GM18873 (cell line): Measurements from ENCODE around the gene SKAP1.

Experiments used
- ATAC-seq: cut with Tn5 transposase; IDR thresholded peaks from one replicate; pipeline ENCODE4 v1.9.1; 2021; ENCODE audit warnings: mild to moderate bottlenecking, moderate library complexity, moderate number of reproducible peaks; ENCODE audit not compliant: unreplicated experiment, low FRiP score

SKAP1 gene

DNA sequence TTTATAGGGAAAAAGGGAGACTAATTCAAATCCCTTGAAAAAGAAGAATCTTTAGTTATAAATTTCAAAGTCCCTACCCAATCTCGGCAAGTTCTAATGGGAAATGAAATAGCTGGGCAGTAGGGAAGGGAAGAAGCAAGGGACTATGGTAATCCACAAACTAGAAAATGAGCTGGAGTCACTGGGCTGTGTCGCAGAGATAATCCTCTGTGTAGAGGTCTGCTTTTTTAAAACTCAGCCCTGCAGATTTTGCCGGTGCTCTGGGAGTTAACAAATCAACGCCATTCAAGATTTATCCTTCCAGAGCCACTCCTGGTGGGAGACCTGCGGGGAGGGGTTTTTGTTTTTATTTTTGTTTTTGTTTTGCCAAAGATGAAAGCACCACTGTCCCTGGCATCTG lies 301.6 kb downstream of the SKAP1 start:
- no peak for ATAC-seq

DNA sequence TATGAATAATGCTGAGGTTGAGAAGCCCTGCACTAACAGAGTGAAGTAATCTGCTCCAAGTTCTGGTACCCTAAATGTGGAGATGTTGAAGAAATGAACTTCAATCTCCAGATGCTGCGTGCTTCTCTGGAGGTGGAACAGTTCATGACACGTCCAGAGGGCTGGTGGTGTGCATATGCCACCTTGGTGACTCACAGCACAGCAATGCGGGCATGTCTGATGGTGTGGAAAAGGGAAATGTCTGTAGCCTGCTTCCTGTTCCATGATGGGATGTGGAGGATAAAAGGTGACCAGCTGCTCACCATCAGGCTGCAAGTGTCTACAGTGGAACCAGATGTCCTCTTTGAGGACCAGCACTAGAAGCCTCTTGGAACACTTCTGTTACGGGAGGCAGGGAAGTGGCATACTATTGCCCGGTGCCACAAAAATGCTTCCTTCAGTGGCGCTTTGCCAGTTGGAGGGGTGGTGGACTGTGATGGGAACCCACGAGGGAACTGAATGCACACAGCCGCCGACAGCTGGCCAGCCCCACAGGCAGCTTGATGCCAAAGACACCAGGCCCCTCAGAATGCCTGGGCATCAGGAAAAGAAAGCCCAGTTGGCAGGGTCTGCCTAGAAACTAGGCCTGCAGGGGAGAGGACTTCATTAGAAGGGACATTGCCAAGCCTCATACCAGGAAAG lies 302.5 kb downstream of the SKAP1 start:
- no peak for ATAC-seq

GRCh38 chr17:48126532-48126850 lies 303.5 kb downstream of the SKAP1 start:
- ATAC-seq: no peak

DNA sequence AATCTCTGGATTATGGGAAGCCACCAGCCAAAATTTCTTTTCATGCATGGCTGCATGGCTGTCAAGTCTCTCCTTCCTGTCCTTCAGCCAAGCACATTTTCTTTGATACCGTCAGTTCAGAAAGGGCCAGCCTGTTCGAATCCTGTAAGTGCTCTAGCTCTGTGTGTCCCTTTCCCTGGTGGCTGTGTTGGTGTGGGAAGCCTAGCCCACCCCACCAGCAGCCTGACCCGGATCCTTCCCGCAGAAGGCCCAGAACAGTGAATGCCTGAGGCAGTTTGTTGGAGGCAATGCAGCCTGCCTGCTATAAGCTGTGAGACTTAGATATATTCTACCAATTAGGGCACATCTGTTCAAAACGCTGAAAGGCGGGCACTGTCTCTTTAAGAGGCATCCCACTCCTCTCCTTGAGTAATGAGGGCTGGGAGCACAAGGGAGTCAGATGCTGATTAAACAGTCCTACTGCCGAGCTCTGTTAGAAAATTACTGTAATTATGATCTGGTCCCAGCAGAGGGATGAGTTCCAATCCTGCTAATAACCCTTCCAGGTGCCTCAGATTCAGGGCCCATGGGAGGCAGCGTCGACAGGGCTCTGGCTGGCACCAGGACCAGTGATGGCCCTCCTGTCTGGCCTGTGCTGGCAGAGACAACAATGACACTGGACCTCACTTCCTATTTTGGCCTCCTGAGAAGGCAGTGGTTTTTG lies 304.0 kb downstream of the SKAP1 start:
- ATAC-seq: no peak

GRCh38 chr17:48123776-48124388 lies 306.1 kb downstream of the SKAP1 start:
- no peak for ATAC-seq

- no peak for ATAC-seq
Measured at GRCh38 chr17:48123111-48123510, 306.9 kb downstream of the SKAP1 start.

DNA sequence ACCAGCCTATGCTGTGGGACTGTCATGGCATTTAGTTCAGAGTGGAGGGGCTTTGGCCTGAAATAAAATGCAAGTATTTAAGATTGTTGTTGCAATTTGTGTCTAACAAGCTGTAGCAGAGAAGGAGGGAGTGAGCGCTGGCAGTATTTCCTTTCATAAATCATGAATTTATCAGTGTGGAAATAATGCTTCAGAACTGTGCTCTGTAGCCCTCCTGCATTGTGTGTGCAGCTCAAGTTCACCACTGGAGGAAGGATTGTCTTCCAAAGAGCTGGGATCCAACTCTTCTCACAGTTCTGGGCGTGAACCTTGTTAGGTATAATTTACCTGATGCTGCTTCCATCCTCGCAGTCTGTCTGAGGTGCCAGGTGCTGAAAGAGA lies 307.4 kb downstream of the SKAP1 start:
- no peak for ATAC-seq

DNA sequence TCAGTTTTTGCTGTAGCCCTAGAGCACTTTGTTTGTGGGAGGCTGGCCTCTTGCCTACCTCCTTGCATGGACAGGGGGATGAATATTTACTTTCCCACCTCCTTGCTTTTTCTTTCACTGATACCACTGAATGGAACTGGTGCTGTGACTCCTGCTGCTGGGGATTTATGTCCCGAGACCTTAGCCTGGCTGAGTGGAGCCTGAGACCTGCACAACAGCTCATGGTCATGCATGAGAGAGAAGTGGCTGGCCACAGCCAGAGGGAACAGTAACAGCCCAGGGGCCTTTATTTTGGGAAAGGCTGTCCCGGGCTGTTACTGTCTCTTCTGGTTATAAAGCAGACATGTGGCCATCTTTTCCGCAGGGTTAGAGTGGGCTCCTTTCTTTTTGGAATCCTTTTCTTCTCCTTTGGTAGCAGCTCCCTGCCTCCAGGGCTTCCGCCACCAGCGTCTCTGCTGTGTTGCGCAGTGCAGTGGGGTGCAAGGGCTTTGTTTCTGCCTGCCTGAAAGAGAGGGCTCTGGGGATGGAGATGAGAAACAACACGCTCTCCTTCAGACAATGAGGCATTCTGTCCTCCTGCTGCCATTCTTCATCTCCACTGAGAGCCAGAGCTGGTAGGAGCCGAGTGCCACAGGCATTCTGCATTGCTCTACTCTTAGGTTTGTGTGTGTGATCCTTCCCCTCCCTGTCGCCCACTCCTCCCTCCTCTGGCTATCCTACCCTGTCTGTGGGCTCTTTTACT lies 307.9 kb downstream of the SKAP1 start:
- ATAC-seq: no peak

GRCh38 chr17:48113201-48113676 lies 316.8 kb downstream of the SKAP1 start:
- no peak for ATAC-seq

DNA sequence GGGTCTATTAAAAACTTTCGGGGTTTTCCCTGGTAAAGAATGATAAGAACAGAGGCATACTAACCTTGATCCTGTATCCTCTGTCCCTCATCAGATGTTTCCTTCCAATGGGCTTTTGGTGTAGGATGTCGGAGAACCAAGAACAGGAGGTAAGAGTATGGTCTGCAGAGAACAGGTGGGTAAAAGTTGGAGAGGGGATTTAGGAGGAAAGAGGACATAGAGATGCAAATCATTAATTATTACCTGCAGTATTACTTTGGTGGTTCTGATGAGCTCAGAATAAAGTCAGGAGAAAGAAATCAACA lies 318.1 kb downstream of the SKAP1 start:
- ATAC-seq: no peak

DNA sequence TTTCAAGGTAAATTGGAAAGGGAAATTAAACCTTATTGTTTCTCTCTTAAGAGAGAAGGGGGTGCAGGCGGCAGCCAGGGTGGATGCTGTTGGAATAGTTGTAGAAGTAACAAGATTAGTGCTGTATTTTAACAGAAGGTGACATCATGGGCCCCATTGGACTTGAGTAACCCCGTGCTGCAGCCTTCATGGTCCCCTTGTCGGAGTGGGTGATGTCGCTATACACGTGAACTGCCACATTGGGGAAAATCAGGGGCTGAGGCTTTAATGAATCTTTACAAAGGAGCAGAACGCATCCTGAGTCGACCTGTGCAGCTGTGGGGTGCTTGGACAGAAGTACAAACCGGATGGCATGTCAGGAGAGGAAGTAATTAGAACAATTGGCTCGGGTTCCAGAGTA lies 319.3 kb downstream of the SKAP1 start:
- ATAC-seq: no peak

- peak; percentile 73 for ATAC-seq
Measured at GRCh38 chr17:48107137-48108055, 322.6 kb downstream of the SKAP1 start, which contains the start of gene SNX11. SNX11 (plus strand) TSS chr17:48107766; CDS start chr17:48112044, 4,278 bp downstream.

DNA sequence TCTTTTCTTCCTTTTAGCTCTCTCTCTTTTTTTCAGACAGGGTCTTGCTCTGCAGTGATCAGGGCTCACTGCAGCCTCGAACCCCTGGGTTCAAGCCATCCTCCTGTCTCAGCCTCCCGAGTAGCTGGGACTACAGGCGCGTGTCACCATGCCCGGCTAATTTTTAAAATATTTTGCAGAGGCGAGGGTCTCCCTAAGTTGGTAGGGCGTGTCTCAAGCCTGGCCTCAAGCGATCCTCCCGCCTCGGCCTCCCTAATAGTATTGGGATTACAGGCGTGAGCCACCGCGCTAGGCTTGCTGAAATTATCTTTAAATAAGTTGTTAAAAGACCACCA lies 323.2 kb downstream of the SKAP1 start:
- no peak for ATAC-seq

DNA sequence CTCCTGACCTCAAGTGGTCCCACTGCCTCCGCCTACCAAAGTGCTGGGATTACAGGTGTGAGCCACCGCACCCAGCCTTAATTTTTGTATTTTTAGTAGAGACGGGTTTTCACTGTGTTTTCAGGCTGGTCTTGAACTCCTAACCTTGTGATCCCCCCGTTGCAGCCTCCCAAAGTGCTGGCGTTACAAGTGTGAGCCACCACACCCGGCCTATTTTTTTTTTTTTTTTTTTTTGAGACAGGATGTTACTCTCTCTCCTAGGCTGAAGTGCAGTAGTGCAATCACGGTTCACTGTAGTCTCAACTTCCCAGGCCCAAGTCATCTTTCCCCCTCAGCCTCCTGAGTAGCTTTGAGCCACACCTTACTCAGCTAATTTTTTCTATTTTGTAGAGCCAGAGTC lies 325.6 kb downstream of the SKAP1 start:
- ATAC-seq: no peak

DNA sequence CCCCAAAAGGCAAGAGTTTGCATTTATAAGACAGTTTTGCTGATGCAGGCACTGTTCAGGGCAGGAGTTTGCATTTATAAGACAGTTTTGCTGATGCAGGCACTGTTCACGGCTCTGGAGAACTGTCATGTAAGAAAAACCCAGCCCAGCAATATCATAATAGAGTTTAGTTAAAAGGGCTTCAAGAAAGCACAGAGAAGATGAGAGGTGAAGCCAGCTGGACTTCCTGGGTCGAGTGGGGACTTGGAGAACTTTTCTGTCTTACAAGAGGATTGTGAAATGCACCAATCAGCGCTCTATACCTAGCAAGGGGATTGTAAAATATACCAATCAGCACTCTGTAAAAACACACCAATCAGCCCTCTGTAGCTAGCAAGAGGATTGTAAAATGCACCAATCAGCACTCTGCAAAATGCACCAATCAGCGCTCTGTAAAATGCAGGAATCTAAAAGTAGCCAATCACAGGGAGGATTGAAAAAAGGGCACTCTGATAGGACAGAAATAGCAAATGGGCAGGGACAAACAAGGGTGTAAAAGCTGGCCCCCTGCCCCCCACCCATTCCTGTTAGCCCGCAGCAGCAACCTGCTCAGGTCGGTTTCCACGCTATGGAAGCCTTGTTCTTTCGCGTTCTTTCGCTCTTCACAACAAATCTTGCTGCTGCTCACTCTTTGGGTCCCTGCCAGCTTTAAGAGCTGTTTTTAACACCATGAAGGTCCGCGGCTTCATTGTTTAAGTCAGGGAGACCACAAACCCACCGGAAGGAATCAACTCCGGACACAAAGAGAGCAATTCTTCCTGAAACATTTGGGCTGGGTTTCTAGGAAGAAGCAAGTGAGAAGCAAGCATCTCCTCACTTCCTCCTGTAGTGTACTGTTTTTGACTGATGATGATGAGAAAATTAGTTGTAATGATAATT lies 327.0 kb downstream of the SKAP1 start:
- ATAC-seq: no peak

GRCh38 chr17:48102043-48102750 lies 327.8 kb downstream of the SKAP1 start:
- no peak for ATAC-seq

GRCh38 chr17:48101012-48101720 lies 328.8 kb downstream of the SKAP1 start, which contains the start of gene CBX1:
CBX1 (minus strand) TSS chr17:48101478; CDS start chr17:48077004, 24,474 bp downstream.
- ATAC-seq: peak; percentile 84

DNA sequence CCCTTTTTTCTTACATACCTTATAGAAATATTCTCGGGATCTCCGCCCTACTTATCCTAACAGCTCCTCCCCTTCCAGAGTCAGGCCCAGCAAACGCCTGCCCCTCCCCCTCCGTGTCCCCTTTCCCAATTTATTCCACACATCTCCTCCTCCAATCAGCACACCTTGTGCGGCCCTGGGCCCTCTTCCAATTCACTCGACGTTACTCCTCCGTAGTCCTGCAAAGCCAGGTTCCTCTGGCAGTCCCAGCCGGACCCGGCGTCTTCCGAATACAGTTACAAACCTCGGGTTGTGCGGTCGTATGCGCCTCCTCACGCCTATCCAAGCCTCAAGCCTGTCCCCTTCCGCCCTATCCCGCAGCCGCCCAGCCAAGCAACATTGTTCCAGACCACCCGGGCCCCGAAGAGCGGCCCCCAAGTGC lies 329.4 kb downstream of the SKAP1 start:
- ATAC-seq: no peak
